ENCODE measurements around the gene ODC1. TPM values are rescaled to one million over a fixed set of nuclear protein-coding genes. Genes with fewer than 3 reads are reported as not detected.

ODC1 gene
- total RNA-seq, 1 donor from 2014 or later = 88.0 TPM

GRCh38 chr2:10478916-10479315, 30.8 kb upstream of the ODC1 start:
- Mint-ChIP-seq H3K36me3 (ENCODE audit: unreplicated experiment) (no peaks in the 10 kb centered on the region), H3K27ac (ENCODE audit: unreplicated experiment) (no peak overlapping the region), H3K9me3 (ENCODE audit: unreplicated experiment) (peaks cover 2% of the 10 kb centered on the region), H3K27me3 (ENCODE audit: unreplicated experiment) (peaks cover 12% of the 10 kb centered on the region), H3K4me1 (ENCODE audit: low read depth, unreplicated experiment) (peaks cover 19% of the 10 kb centered on the region), H3K4me3 (ENCODE audit: unreplicated experiment) (no peak overlapping the region)
- DNase-seq = no peak
- no peak for TF ChIP-seq CTCF (IDR thresholded peaks at IDR 0.05; ENCODE audit: partially characterized antibody, unreplicated experiment)

- Mint-ChIP-seq H3K9me3 (ENCODE audit: unreplicated experiment) (peaks cover 2% of the 10 kb centered on the region), H3K27me3 (ENCODE audit: unreplicated experiment) (peaks cover 12% of the 10 kb centered on the region), H3K4me1 (ENCODE audit: low read depth, unreplicated experiment) (peaks cover 19% of the 10 kb centered on the region), H3K27ac (ENCODE audit: unreplicated experiment) (no peak overlapping the region), H3K4me3 (ENCODE audit: unreplicated experiment) (no peak overlapping the region), H3K36me3 (ENCODE audit: unreplicated experiment) (no peaks in the 10 kb centered on the region)
- TF ChIP-seq CTCF (IDR thresholded peaks at IDR 0.05; ENCODE audit: partially characterized antibody, unreplicated experiment) = no peak
- DNase-seq = no peak
These were observed 30.1 kb upstream of the ODC1 start for GRCh38 chr2:10478298-10478625.

- no peaks in the 10 kb centered on the region for H3K36me3 Mint-ChIP-seq (ENCODE audit: unreplicated experiment)
- no peak overlapping the region for H3K27ac Mint-ChIP-seq (ENCODE audit: unreplicated experiment)
These were observed 29.5 kb upstream of the ODC1 start for GRCh38 chr2:10477443-10478297.

GRCh38 chr2:10476723-10477442, 28.8 kb upstream of the ODC1 start:
- H3K9me3 Mint-ChIP-seq (ENCODE audit: unreplicated experiment) = peaks cover 2% of the 10 kb centered on the region
- TF ChIP-seq CTCF (IDR thresholded peaks at IDR 0.05; ENCODE audit: partially characterized antibody, unreplicated experiment) = no peak
- H3K4me1 Mint-ChIP-seq (ENCODE audit: low read depth, unreplicated experiment) = peaks cover 20% of the 10 kb centered on the region
- no peak overlapping the region for H3K4me3 Mint-ChIP-seq (ENCODE audit: unreplicated experiment)
- peaks cover 12% of the 10 kb centered on the region for H3K27me3 Mint-ChIP-seq (ENCODE audit: unreplicated experiment)
- no peaks in the 10 kb centered on the region for H3K36me3 Mint-ChIP-seq (ENCODE audit: unreplicated experiment)
- no peak overlapping the region for H3K27ac Mint-ChIP-seq (ENCODE audit: unreplicated experiment)
- DNase-seq = no peak

More at GRCh38 chr2:10477443-10478297, 29.5 kb upstream of the ODC1 start:
- H3K9me3 Mint-ChIP-seq (ENCODE audit: unreplicated experiment) = peaks cover 2% of the 10 kb centered on the region
- no peak overlapping the region for H3K4me3 Mint-ChIP-seq (ENCODE audit: unreplicated experiment)
- no peak for TF ChIP-seq CTCF (IDR thresholded peaks at IDR 0.05; ENCODE audit: partially characterized antibody, unreplicated experiment)
- H3K27me3 Mint-ChIP-seq (ENCODE audit: unreplicated experiment) = peaks cover 12% of the 10 kb centered on the region
- no peak for DNase-seq
- peaks cover 19% of the 10 kb centered on the region for H3K4me1 Mint-ChIP-seq (ENCODE audit: low read depth, unreplicated experiment)

Data from glutamatergic neuron (in vitro differentiated cells).